ENCODE measurements around the gene PRAMEF13. TPM values are rescaled to one million over a fixed set of nuclear protein-coding genes. Genes with fewer than 3 reads are reported as not detected.
A peak's percentile ranks its signal among the peaks of the same experiment; 100 is the strongest.
"Not testable (repeated sequence)": the region's sequence is repeated elsewhere in the genome, so short reads cannot be mapped to it uniquely, and the experiment has no call there.

The PRAMEF13 gene
- total RNA-seq, 1 donor from 2014 or later: not detected

DNA sequence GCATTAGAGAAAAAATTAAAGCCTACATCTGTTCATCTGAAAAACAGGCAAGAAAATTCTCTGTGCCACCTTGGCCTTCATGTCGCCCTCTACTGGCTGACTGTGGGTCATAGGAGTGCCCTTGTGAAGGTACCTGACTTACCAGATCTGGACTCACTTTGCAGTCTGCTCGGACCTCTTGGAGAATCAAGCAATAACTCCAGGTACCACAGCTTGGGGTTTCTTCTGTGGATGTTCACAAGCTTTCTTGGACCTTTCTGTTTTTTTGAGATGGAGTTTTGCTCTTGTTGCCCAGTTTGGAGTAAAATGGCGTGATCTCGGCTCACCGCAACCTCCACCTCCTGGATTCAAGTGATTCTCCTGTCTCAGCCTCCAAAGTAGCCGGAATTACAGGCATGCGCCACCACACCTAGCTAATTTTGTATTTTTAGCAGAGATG, 27.2 kb upstream of the PRAMEF13 start:
- H3K36me3 Mint-ChIP-seq (ENCODE audit: low read depth): no peaks in the 10 kb centered on the region
- H3K27me3 Mint-ChIP-seq (ENCODE audit: low read depth): no peaks in the 10 kb centered on the region
- no peaks in the 10 kb centered on the region for H3K4me1 Mint-ChIP-seq (ENCODE audit: low read depth)
- peaks cover 37% of the 10 kb centered on the region for H3K9me3 Mint-ChIP-seq (ENCODE audit: low read depth)
- no peak overlapping the region for H3K4me3 Mint-ChIP-seq (ENCODE audit: unreplicated experiment)
- H3K27ac Mint-ChIP-seq (ENCODE audit: unreplicated experiment): no peak overlapping the region
- TF ChIP-seq, protein P1, sequence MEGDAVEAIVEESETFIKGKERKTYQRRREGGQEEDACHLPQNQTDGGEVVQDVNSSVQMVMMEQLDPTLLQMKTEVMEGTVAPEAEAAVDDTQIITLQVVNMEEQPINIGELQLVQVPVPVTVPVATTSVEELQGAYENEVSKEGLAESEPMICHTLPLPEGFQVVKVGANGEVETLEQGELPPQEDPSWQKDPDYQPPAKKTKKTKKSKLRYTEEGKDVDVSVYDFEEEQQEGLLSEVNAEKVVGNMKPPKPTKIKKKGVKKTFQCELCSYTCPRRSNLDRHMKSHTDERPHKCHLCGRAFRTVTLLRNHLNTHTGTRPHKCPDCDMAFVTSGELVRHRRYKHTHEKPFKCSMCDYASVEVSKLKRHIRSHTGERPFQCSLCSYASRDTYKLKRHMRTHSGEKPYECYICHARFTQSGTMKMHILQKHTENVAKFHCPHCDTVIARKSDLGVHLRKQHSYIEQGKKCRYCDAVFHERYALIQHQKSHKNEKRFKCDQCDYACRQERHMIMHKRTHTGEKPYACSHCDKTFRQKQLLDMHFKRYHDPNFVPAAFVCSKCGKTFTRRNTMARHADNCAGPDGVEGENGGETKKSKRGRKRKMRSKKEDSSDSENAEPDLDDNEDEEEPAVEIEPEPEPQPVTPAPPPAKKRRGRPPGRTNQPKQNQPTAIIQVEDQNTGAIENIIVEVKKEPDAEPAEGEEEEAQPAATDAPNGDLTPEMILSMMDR (IDR thresholded peaks at IDR 0.05): no peak
- no peak for DNase-seq (ENCODE audit: low spot score)

DNA sequence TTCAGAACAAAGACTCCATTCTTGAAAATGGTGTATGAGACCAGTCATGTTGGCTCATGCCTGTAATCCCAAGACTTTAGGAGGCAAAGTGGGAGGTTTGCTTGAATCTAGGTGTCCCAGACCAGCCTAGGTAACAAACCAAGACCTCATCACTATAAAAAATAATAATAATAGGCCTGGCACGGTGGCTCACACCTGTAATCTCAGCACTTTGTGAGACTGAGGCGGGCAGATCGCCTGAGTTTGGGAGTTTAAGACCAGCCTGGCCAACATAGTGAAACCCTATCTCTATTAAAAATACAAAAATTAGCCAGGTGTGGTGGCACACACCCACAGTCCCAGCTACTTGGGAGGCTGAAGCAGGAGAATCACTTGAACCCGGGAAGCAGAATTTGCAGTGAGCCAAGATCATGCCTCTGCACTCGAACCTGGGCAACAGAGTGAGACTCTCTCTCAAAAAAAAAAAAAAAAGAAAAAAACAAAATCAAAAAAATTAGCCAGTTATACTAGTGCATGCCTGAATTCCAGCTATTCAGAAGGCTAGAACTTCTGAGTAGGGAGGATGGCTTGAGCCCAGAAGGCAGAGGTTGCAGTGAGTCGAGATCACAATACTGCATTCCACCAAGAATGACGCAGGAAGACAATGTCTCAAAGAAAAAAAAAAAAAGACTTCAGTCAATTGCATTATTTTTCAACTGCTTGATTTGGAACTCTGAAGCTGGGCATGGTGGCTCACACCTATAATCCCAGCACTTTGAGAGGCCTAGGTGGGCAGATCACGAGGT, 26.3 kb upstream of the PRAMEF13 start:
- not testable (repeated sequence) for H3K27ac Mint-ChIP-seq (ENCODE audit: unreplicated experiment); H3K27me3 Mint-ChIP-seq (ENCODE audit: low read depth); H3K36me3 Mint-ChIP-seq (ENCODE audit: low read depth); H3K4me3 Mint-ChIP-seq (ENCODE audit: unreplicated experiment); H3K4me1 Mint-ChIP-seq (ENCODE audit: low read depth)
- DNase-seq (ENCODE audit: low spot score): peak; percentile 39
- H3K9me3 Mint-ChIP-seq (ENCODE audit: low read depth): peaks cover 31% of the 10 kb centered on the region

- H3K36me3 Mint-ChIP-seq (ENCODE audit: low read depth); H3K27me3 Mint-ChIP-seq (ENCODE audit: low read depth); H3K27ac Mint-ChIP-seq (ENCODE audit: unreplicated experiment); H3K4me1 Mint-ChIP-seq (ENCODE audit: low read depth); H3K4me3 Mint-ChIP-seq (ENCODE audit: unreplicated experiment): not testable (repeated sequence)
- peaks cover 20% of the 10 kb centered on the region for H3K9me3 Mint-ChIP-seq (ENCODE audit: low read depth)
- DNase-seq (ENCODE audit: low spot score): peak; percentile 73
Measured at GRCh38 chr1:13225675-13226204, 24.5 kb upstream of the PRAMEF13 start, which contains the start of gene PRAMEF18. Gene PRAMEF18 (minus strand): TSS chr1:13226154. CDS start chr1:13226106, 48 bp downstream.

- Mint-ChIP-seq H3K27ac (ENCODE audit: unreplicated experiment) (no peak overlapping the region), H3K9me3 (ENCODE audit: low read depth) (peaks cover 12% of the 10 kb centered on the region), H3K4me1 (ENCODE audit: low read depth) (no peaks in the 10 kb centered on the region), H3K4me3 (ENCODE audit: unreplicated experiment) (no peak overlapping the region), H3K27me3 (ENCODE audit: low read depth) (no peaks in the 10 kb centered on the region), H3K36me3 (ENCODE audit: low read depth) (no peaks in the 10 kb centered on the region)
- TF ChIP-seq, protein P1 (IDR thresholded peaks at IDR 0.05): no peak
- DNase-seq (ENCODE audit: low spot score): peak; percentile 34
Measured at GRCh38 chr1:13224480-13225060, 23.4 kb upstream of the PRAMEF13 start.

DNA sequence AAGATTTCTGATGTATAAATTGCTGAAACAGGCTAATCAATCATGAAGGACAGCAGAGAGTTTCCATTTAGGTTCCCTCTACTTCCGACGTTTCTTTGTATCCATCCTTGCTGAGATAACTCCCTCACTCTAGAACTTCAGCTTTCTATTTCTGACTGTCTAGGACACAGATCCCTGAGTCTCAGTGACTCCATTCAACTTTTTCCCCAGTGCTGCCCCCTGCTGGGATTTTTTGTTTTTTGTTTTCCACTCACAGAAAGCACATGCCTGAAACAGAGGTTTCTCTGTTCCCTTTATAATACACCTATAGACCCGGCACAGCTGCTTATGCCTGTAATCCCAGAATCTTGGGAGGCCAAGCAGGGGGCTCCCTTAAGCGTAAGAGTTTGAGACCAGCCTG, 21.6 kb upstream of the PRAMEF13 start:
- H3K36me3 Mint-ChIP-seq (ENCODE audit: low read depth); H3K4me1 Mint-ChIP-seq (ENCODE audit: low read depth); H3K27me3 Mint-ChIP-seq (ENCODE audit: low read depth); H3K27ac Mint-ChIP-seq (ENCODE audit: unreplicated experiment); DNase-seq (ENCODE audit: low spot score); H3K9me3 Mint-ChIP-seq (ENCODE audit: low read depth); H3K4me3 Mint-ChIP-seq (ENCODE audit: unreplicated experiment): not testable (repeated sequence)

DNA sequence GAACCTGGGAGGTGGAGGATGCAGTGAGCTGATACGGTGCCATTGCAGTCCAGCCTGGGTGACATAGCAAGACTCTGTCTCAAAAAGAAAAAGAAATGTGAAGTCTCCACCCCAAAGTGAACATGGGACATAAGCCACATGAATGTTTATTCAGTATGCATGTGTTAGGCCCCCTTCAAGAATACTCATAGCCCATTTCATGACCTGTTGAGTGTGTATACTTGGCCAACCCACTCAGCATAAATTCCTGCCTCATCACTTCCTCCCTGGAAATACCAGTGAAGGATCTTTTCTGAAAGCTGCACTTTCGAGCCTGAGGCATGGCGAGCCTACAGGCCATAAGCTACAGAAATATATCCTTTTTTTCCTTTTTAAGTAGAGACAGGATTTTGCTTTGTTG, 18.0 kb upstream of the PRAMEF13 start:
- not testable (repeated sequence) for H3K27me3 Mint-ChIP-seq (ENCODE audit: low read depth); H3K27ac Mint-ChIP-seq (ENCODE audit: unreplicated experiment); H3K36me3 Mint-ChIP-seq (ENCODE audit: low read depth); H3K4me1 Mint-ChIP-seq (ENCODE audit: low read depth); H3K4me3 Mint-ChIP-seq (ENCODE audit: unreplicated experiment); DNase-seq (ENCODE audit: low spot score); H3K9me3 Mint-ChIP-seq (ENCODE audit: low read depth)

DNA sequence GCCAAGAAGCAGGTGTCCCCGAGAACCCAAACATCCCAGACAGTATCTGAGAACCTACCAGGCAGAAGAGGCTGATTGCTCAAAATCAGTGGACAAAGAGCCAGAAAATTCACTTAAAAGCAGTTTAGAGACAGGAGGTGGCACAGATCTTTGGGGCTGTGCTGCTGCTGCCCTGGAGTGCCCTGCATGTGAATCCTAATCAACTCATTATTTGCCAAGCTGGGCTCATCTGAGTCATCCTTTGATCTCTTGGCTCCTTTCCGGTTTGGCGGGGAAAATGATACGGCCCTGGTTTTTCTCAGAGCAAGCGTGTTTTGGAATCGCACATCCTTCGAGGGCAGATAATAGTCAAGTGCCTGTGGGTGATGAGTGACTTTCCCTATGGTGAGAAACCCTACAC, 15.4 kb upstream of the PRAMEF13 start:
- H3K9me3 Mint-ChIP-seq (ENCODE audit: low read depth); DNase-seq (ENCODE audit: low spot score); H3K4me3 Mint-ChIP-seq (ENCODE audit: unreplicated experiment); H3K27ac Mint-ChIP-seq (ENCODE audit: unreplicated experiment); H3K27me3 Mint-ChIP-seq (ENCODE audit: low read depth); H3K4me1 Mint-ChIP-seq (ENCODE audit: low read depth); H3K36me3 Mint-ChIP-seq (ENCODE audit: low read depth): not testable (repeated sequence)

GRCh38 chr1:13208712-13209111, 7.5 kb upstream of the PRAMEF13 start:
- H3K4me1 Mint-ChIP-seq (ENCODE audit: low read depth); DNase-seq (ENCODE audit: low spot score); H3K27ac Mint-ChIP-seq (ENCODE audit: unreplicated experiment); H3K27me3 Mint-ChIP-seq (ENCODE audit: low read depth); H3K4me3 Mint-ChIP-seq (ENCODE audit: unreplicated experiment); H3K36me3 Mint-ChIP-seq (ENCODE audit: low read depth); H3K9me3 Mint-ChIP-seq (ENCODE audit: low read depth): not testable (repeated sequence)

- not testable (repeated sequence) for H3K4me1 Mint-ChIP-seq (ENCODE audit: low read depth); H3K27me3 Mint-ChIP-seq (ENCODE audit: low read depth); H3K4me3 Mint-ChIP-seq (ENCODE audit: unreplicated experiment); H3K27ac Mint-ChIP-seq (ENCODE audit: unreplicated experiment); DNase-seq (ENCODE audit: low spot score); H3K36me3 Mint-ChIP-seq (ENCODE audit: low read depth); H3K9me3 Mint-ChIP-seq (ENCODE audit: low read depth)
Measured at GRCh38 chr1:13171548-13171947, 29.7 kb downstream of the PRAMEF13 start, which contains the start of gene PRAMEF9. Gene PRAMEF9 (plus strand): TSS chr1:13171848. CDS start chr1:13175281, 3,433 bp downstream.

DNA sequence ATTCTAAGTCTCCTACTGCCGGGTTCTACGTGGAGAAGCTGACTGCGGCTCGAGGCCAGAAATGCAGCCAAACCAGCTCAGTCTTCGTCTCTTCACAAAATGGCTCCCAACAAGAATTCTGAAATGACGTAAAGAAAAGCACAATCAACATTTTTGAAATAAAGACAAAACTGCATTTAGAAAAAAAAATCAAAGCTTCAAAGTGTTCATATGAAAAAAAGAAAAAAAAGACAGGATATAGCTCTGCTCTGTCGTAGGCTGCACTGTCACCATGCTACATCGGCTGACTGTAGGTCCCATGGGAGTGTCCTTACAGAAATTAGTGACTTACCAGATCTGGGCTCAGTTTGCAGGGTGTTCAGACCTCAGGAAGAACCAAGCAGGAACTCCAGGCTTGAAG, 35.7 kb downstream of the PRAMEF13 start, which contains the start of gene HNRNPCL4:
Gene HNRNPCL4 (minus strand): TSS at position 101 of the 400 bp plus-strand sequence. CDS start 164 bp downstream, outside the sequence.
- H3K36me3 Mint-ChIP-seq (ENCODE audit: low read depth); DNase-seq (ENCODE audit: low spot score); H3K27me3 Mint-ChIP-seq (ENCODE audit: low read depth); H3K4me3 Mint-ChIP-seq (ENCODE audit: unreplicated experiment); H3K27ac Mint-ChIP-seq (ENCODE audit: unreplicated experiment); H3K4me1 Mint-ChIP-seq (ENCODE audit: low read depth); H3K9me3 Mint-ChIP-seq (ENCODE audit: low read depth): not testable (repeated sequence)

DNA sequence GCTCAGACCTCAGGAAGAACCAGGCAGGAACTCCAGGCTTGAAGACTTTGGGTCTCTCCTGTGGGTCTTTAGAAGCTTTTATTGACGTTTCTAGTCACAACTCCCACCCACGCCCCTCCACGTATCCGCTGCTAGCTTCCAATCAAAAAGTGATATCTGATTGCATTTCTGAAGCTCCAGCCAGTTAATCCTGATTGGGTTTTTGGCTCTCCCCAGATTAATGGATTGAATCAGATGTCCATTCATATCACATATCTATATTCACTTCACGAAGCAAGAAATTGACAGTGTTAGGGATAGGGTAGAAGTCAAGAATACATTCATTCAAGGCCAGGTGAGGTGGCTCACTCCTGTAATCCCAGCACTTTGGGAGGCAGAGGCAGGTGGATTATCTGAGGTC, 45.3 kb downstream of the PRAMEF13 start, which contains the start of gene PRAMEF26:
Gene PRAMEF26 (minus strand): TSS at position 101 of the 400 bp plus-strand sequence. CDS start 2,914 bp downstream, outside the sequence.
- H3K9me3 Mint-ChIP-seq (ENCODE audit: low read depth); H3K27me3 Mint-ChIP-seq (ENCODE audit: low read depth); H3K27ac Mint-ChIP-seq (ENCODE audit: unreplicated experiment); H3K36me3 Mint-ChIP-seq (ENCODE audit: low read depth); H3K4me1 Mint-ChIP-seq (ENCODE audit: low read depth); H3K4me3 Mint-ChIP-seq (ENCODE audit: unreplicated experiment); DNase-seq (ENCODE audit: low spot score): not testable (repeated sequence)
